ENCODE measurements around the gene DIPK2B. TPM values are rescaled to one million over a fixed set of nuclear protein-coding genes. Genes with fewer than 3 reads are reported as not detected.

DIPK2B gene
- total RNA-seq, 2 experiments from 2014 or later, result not detected

DNA sequence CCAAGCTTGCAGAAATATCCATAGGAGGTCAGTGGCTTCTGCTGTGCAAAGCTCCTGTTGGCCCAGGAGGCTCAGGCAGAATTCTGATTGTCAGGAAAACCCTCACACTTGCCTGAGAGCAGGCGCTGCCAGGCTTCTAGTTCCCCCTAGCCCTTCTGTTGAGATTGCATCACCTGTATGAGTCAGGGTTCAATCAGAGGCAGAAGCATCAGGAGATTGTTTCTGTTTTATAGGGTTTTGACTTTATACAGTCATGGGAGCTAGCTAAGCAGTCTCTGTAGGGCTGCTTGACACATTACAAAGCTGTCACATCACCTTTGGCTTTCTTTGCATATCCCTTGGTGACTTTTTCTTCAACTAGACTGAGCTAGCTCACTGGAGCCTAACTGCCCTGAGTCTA lies 27.8 kb downstream of the DIPK2B start:
- Mint-ChIP-seq H3K9me3 (no peaks in the 10 kb centered on the region), H3K27ac (no peak overlapping the region), H3K36me3 (ENCODE audit: low read depth) (no peaks in the 10 kb centered on the region), H3K4me1 (ENCODE audit: low read depth) (no peaks in the 10 kb centered on the region), H3K4me3 (no peak overlapping the region), H3K27me3 (no peaks in the 10 kb centered on the region)
- Histone ChIP-seq H3K27me3 (ENCODE audit: control insufficient read depth in 1 of 2, insufficient read depth in 2 of 2, low read length in 2 of 2) (no peaks in the 10 kb centered on the region), H3K27ac (ENCODE audit: low read depth in 1 of 2, low read length in 2 of 2) (no peak overlapping the region), H3K4me1 (ENCODE audit: insufficient read depth, low read length) (no peaks in the 10 kb centered on the region), H3K4me3 (ENCODE audit: low read length) (no peak overlapping the region), H3K36me3 (ENCODE audit: insufficient read depth, low read length) (no peaks in the 10 kb centered on the region), H3K9me3 (ENCODE audit: control insufficient read depth in 1 of 2, insufficient read depth in 1 of 2, low read length in 2 of 2) (no peaks in the 10 kb centered on the region)
- ChIA-PET POLR2A (interaction anchor here (0.7 kb wide), 1 partner anchor 196 kb away, joined by 3 read pairs; no protein-coding TSS in a partner anchor), CTCF (no interaction called here)
- TF ChIP-seq, protein P1, sequence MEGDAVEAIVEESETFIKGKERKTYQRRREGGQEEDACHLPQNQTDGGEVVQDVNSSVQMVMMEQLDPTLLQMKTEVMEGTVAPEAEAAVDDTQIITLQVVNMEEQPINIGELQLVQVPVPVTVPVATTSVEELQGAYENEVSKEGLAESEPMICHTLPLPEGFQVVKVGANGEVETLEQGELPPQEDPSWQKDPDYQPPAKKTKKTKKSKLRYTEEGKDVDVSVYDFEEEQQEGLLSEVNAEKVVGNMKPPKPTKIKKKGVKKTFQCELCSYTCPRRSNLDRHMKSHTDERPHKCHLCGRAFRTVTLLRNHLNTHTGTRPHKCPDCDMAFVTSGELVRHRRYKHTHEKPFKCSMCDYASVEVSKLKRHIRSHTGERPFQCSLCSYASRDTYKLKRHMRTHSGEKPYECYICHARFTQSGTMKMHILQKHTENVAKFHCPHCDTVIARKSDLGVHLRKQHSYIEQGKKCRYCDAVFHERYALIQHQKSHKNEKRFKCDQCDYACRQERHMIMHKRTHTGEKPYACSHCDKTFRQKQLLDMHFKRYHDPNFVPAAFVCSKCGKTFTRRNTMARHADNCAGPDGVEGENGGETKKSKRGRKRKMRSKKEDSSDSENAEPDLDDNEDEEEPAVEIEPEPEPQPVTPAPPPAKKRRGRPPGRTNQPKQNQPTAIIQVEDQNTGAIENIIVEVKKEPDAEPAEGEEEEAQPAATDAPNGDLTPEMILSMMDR (IDR thresholded peaks at IDR 0.05), result no peak
- DNase-seq, result peak in 2 of 14 experiments; percentile 11 to 24
- ATAC-seq (ENCODE audit: poor library complexity), result no peak
- intact Hi-C loops (cut with DNase I, micrococcal nuclease), result no loop called here

GRCh38 chrX:45166781-45167180 lies 33.9 kb downstream of the DIPK2B start:
- no peaks in the 10 kb centered on the region for H3K4me1 Mint-ChIP-seq (ENCODE audit: low read depth)
- ATAC-seq (ENCODE audit: poor library complexity) (no peak), DNase-seq (no peak)
- H3K4me3 ChIP-seq (ENCODE audit: low read length), result no peak overlapping the region
- TF ChIP-seq, protein P1 (IDR thresholded peaks at IDR 0.05), result no peak
- H3K27ac ChIP-seq (ENCODE audit: low read depth in 1 of 2, low read length in 2 of 2), result no peak overlapping the region
- no peaks in the 10 kb centered on the region for H3K9me3 Mint-ChIP-seq
- ChIA-PET CTCF (interaction anchor here (1.3 kb wide), 1 partner anchor 12 kb away, joined by 3 read pairs; no protein-coding TSS in a partner anchor), POLR2A (no interaction called here)
- intact Hi-C loops (cut with DNase I, micrococcal nuclease), result no loop called here
- no peaks in the 10 kb centered on the region for H3K27me3 Mint-ChIP-seq
- H3K4me3 Mint-ChIP-seq, result no peak overlapping the region
- H3K27ac Mint-ChIP-seq, result no peak overlapping the region
- H3K9me3 ChIP-seq (ENCODE audit: control insufficient read depth in 1 of 2, insufficient read depth in 1 of 2, low read length in 2 of 2), result no peaks in the 10 kb centered on the region
- H3K36me3 Mint-ChIP-seq (ENCODE audit: low read depth), result no peaks in the 10 kb centered on the region
- no peaks in the 10 kb centered on the region for H3K36me3 ChIP-seq (ENCODE audit: insufficient read depth, low read length)
- H3K4me1 ChIP-seq (ENCODE audit: insufficient read depth, low read length), result no peaks in the 10 kb centered on the region
- H3K27me3 ChIP-seq (ENCODE audit: control insufficient read depth in 1 of 2, insufficient read depth in 2 of 2, low read length in 2 of 2), result no peaks in the 10 kb centered on the region

DNA sequence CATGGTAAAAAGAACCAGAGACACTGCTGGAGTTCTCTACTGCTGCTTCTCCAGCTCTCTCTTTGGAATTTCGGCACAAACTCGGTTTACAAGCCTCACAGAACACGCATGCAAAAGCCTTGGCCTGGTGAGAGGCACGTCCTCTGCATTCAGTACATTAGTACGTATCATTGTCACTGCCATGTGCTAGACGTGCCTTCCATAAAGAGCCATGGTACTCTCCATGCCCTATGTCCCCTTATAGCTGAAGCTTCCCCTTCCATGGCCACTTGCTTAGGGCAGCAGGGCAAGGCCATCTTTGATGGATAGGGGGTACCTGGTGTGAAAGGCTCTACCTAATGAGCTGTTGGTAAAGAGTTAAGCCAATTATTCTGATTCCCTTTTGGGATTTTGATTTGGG lies 35.0 kb downstream of the DIPK2B start:
- ChIA-PET CTCF (no interaction called here), POLR2A (no interaction called here)
- H3K36me3 ChIP-seq (ENCODE audit: insufficient read depth, low read length), result no peaks in the 10 kb centered on the region
- DNase-seq (no peak), ATAC-seq (ENCODE audit: poor library complexity) (no peak)
- H3K27ac Mint-ChIP-seq, result no peak overlapping the region
- H3K27me3 ChIP-seq (ENCODE audit: control insufficient read depth in 1 of 2, insufficient read depth in 2 of 2, low read length in 2 of 2), result no peaks in the 10 kb centered on the region
- no peak overlapping the region for H3K4me3 ChIP-seq (ENCODE audit: low read length)
- H3K4me3 Mint-ChIP-seq, result no peak overlapping the region
- TF ChIP-seq, protein P1 (IDR thresholded peaks at IDR 0.05), result no peak
- H3K4me1 ChIP-seq (ENCODE audit: insufficient read depth, low read length), result no peaks in the 10 kb centered on the region
- no peak overlapping the region for H3K27ac ChIP-seq (ENCODE audit: low read depth in 1 of 2, low read length in 2 of 2)
- no peaks in the 10 kb centered on the region for H3K9me3 ChIP-seq (ENCODE audit: control insufficient read depth in 1 of 2, insufficient read depth in 1 of 2, low read length in 2 of 2)
- intact Hi-C loops (cut with DNase I, micrococcal nuclease), result no loop called here
- H3K9me3 Mint-ChIP-seq, result no peaks in the 10 kb centered on the region
- H3K36me3 Mint-ChIP-seq (ENCODE audit: low read depth), result no peaks in the 10 kb centered on the region
- no peaks in the 10 kb centered on the region for H3K27me3 Mint-ChIP-seq
- H3K4me1 Mint-ChIP-seq (ENCODE audit: low read depth), result no peaks in the 10 kb centered on the region
